ENCODE measurements around the gene CDKN2A.

Gene CDKN2A

DNA sequence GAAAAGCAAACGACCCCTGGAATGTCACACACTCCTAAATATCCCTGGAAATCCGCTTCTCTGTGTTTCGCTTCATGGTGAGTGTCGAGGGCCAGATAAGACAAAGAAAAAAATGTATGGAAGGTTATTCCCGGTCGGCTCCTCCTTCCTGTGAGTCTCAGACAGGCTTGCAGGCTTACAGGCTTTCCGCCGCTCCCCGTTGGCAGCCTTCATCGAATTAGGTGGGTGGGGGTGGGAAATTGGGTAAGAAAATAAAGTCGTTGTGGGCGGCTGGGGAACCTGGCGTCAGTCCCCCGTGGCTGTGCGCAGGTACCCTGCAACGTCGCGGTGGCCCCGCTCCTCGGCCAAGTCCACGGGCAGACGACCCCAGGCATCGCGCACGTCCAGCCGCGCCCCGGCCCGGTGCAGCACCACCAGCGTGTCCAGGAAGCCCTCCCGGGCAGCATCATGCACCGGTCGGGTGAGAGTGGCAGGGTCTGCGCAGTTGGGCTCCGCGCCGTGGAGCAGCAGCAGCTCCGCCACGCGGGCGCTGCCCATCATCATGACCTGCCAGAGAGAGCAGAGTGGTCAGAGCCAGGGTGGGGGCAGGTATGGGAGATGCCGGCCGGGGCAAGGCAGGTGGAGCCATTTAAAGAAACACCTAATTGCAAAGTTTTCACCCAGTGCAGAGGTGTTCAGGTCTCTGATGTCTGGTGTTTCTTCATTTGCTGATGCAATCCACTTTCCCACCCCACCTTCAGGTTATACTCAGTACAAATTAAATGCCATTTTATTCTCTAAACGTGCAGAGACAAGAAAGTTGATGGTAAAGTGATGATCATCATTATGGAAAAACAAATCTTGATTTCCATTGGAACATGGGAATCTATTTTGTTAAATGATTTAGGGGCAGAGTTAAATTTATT is 11.8 kb upstream of the CDKN2A start:
- DNase-seq, result peak in 1 of 6 experiments; percentile 19

- peak in 1 of 6 experiments; percentile 20 for DNase-seq
Observed at GRCh38 chr9:22005021-22005701, 11.0 kb upstream of the CDKN2A start.

- DNase-seq, result no peak
Observed at GRCh38 chr9:22002038-22002437, 7.8 kb upstream of the CDKN2A start.

- no peak for DNase-seq
Observed at GRCh38 chr9:21998026-21998425, 3.8 kb upstream of the CDKN2A start.

- DNase-seq, result no peak
Observed at GRCh38 chr9:21997480-21997879, 3.3 kb upstream of the CDKN2A start.

DNA sequence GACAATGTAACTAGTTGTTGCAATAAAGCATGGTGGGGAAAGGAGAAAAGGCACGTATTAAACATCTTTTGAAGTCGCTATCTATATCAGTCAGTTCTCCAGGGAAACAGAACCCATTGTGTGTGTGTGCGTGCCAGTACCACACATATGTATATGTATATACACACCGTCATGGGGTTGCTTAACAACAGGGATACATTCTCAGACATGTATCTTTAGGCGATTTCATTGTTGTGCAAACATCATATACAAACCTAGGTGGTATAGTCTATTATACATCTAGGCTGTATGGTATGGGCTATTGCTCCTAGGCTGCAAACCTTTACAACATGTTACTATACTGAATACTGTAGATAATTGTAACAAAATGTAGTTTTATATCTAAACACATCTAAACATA is 2.7 kb upstream of the CDKN2A start:
- no peak for DNase-seq

GRCh38 chr9:21996438-21996837 is 2.2 kb upstream of the CDKN2A start:
- DNase-seq, result no peak

DNA sequence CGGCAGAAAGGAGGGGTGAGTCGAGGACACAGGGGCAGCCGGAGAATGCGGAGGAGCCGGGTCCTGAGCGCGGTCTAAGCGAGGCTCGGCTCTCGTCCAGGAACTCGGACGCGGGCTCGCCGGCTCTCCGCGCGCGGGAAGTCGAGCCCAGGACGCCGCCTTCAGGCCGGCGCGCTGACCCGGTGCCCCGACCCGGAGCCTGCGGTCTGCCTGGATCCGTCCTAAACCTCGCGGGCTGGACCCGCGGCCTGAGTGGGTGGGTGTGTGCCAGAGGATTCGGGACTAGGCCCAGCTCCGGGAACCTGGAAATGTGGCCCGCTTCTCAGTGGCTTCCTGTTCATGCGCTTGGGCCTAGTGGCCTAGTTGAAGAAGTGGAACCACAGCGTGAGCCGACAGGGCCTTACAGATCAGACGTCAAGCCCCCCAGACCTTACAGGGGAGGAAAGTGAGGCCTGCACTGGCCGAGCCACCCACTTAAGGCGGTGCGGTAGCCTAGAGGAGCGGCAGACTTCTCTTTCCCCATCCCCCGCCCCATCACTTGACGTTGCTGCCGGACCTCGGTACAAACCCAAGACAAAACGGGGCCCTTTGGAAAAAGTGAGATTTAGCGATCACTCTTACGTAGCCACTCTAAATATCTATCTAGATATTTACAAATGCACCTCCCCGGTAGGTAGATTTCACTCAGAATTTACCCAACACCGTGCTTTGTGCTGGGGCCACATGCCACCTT is 1.6 kb upstream of the CDKN2A start:
- peak in 2 of 6 experiments; percentile 21 to 31 for DNase-seq

DNA sequence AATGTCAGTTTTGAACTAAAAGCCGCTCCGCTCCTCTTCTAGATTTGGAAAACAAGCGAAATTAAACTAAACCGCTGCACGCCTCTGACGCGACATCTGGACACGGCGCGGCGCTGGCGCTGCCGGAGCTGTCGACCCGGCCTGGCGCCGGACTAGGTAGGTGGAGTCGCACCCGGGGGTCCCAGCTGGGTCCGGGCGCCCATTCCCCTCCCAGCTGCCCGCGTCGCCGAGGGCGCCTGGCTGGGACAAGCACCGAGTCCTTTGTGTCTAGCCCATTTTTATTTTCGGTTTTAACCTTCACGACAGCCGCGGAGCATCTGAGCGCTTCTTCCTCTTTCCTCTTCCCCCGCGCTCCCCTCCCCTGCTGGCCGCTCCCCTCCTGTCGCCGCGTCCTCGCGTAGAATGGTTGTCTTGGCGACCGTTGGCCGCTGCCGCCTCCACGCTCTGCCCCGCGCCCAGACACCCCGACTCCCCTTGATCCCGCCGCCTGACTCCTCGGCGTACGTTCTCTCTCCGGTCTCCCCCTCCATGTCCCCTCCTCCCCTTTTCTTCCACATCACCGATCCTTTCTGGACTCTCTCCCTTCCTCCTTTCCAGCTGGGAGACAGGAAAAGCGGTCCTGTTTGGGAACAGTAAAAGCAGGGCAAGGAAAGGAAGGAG is 944 bp upstream of the CDKN2A start:
- DNase-seq, result peak; percentile 36 to 69 (median 52)

GRCh38 chr9:21994556-21995005 is 389 bp upstream of the CDKN2A start, which contains the start of gene CDKN2B-AS1:
CDKN2B-AS1 (plus strand) TSS chr9:21994791.
- peak in 3 of 6 experiments; percentile 38 to 63 (median 47) for DNase-seq

GRCh38 chr9:21993007-21993406 is 1.2 kb downstream of the CDKN2A start:
- DNase-seq, result no peak

DNA sequence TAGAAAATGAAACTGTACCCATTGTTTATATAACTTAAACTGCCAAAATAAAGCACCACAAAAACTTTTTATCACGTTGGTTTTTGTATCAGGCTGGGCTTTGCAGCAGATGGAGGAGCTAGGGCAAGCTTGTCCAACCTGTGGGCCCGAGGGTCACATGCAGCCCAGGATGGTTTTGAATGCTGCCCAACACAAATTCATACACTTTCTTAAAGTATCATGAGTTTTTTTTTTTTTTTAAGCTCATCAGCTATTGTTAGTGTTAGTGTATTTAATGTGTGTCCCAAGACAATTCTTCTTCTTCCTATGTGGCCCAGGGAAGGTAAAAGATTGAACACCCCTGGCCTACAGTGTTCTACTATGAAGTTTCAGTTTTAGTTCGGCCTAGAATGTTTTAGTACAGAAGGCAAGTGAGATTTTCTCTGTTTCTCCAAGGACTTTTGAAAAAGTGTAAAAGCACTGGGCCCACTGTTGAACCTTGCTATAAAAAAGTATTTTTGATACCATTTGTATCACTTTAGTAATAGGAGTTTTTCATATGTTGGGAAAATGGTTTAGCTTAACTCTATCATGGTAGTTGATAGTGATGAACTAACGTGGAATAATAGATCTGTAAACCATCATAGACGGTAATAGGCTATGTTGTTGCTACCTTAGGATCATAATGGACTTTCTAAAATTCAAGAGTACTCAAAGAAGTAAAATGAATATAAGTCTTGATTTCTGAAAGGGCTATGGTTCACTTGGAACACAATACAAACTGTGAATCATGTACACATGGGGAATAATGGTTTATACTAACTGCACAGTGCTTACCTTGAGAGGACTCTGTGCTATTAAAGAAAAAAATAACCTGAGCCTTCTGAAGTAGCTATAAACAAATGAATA is 2.9 kb downstream of the CDKN2A start:
- no peak for DNase-seq

DNA sequence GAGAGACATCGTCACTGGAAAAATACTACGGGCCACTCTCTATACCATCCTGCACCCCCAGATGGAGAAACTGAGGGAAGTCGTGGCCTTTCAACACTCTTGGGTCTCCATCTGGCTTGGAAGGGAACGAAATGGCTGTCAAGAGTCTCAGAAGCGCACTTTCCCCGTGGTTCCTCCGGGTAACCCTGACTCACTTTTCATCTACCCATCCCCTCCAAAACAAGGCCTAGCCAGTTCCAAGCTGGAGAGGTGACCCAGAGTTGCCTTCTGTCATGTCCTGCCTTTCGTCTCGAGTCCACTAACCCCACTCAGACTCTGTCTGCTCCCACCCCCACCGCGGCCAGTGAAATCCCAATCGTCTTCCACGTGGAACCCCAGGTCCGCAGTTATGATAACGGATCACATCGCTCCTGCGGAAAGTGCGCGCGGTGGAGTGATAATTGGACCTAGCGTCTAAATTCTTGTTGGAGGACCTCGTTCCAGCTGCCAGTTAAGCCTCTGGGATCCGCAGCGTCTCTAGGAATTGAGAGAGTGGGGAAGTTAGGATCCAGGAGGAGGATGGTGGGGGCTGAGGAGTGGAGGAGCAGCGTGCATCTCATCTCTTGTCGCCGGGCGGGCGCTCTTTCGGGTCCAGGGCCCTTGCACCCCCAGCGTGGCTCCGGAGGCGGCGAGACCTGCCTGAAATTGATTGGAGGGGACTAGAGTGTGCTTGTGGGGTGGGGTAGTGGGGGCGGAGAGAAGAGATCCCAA is 4.6 kb downstream of the CDKN2A start:
- DNase-seq, result no peak

DNA sequence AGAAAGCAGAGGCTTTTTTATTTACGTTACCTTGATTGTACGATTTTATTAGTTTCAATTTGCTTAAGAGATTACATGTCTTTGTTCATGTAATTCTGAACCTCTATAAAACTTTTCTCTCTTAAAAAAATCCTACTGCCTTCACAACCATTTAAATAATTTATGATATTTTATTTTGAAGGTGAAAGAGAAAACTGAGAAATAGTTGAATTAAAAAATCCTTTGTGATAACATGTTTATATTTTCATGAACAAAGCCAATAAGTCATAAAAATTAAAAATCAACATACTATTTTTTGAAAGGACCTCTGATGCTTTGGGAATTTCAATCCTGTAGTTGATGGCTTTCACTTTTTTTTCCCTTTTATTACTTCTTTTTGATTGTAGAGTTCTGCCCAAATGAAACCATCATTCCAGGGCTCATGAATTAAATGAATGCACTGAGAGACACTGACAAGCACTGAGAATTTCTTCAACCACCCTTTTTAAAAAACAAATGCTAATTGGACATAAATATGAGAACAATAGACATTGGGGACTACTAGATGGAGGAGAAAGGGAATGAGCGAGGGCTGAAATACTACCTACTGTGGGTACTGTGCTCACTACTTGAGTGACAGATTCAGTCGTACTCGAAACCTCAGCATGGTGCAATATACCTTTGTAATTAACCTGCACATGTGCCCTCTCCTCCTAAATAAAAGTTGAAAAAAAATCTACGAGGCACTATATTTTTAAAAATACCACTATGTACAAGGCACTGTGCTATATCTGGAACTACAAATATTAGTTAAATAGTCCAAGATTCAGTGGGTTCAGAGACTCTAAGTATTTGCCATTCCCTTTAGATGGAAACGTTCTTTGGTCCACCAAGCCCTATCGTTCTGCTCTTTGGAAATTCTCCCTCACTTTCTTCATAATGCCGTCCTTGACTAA is 5.9 kb downstream of the CDKN2A start:
- no peak for DNase-seq

DNA sequence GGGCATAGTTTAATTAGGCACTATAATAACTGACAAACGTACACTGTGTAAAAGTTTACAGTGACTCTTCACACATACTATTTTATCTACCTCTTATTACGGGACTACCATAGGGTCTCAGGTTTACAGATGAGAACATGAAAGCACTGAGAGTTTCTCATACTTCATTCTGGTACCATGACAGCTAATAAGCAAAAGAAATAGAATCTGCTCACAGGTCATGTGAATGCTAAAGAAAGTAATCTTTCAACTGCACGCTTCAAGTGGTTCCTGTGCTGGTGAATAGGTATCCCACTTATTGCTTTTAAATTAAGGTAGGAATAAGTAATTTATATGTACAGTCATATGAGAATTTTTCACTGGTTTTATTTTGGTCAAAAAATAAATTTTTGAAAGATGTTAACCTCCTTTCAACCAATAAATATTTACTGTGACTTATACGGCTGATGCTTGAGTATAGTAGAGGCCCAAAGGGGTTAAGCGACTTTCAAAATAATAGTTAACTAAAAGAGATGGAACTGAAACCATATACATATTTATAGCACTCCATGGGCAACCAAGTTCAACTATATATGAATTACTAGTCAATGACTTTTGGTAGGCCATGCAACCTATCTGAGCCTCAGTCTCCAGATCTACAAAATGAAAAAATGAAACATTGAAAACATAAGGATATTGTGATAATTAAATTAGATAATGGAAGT is 8.1 kb downstream of the CDKN2A start:
- DNase-seq, result no peak

DNA sequence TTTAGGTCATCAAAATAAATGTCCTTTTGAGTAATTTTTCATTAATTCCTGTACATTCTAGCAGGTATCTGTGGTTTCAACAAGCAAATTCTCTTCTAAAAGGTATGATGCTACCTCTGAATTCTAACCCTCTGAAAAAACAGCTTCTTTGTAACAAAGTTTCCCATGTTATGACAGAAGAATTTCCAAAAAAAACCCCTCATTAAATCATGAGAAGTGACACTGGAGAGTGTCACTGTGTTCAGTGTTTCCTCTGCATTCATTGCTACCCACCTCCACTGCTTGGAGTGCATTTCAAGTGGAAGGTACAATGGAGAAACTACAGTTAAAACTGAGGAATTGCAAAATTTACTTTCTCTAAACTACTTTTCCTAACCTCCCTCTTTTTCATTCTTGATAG is 10.1 kb downstream of the CDKN2A start:
- DNase-seq, result no peak

DNA sequence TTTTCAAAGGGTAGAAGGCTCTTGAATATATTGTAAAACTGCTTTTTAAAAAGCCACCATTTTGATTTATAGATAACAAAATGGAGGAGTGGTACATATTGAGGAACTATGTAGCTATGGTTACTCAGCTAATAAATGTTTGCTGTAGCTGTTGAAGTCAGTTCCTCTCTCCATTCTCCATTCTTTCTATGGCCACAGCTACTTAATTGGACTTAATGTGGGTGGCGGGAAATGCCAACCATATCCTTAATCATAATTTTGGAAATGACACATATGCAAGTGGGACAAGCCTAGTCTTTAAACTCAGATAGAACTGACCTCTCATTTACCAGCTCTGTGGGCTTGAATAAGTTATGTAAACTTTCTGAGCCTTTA is 10.6 kb downstream of the CDKN2A start:
- DNase-seq, result no peak

- no peak for DNase-seq
Observed at GRCh38 chr9:21982861-21983560, 11.2 kb downstream of the CDKN2A start.

All from stimulated activated naive CD4-positive, alpha-beta T cell (primary cell).